ENCODE measurements around the gene RBM15B.
"Not testable (repeated sequence)": the region's sequence is repeated elsewhere in the genome, so short reads cannot be mapped to it uniquely, and the experiment has no call there.

RBM15B gene

DNA sequence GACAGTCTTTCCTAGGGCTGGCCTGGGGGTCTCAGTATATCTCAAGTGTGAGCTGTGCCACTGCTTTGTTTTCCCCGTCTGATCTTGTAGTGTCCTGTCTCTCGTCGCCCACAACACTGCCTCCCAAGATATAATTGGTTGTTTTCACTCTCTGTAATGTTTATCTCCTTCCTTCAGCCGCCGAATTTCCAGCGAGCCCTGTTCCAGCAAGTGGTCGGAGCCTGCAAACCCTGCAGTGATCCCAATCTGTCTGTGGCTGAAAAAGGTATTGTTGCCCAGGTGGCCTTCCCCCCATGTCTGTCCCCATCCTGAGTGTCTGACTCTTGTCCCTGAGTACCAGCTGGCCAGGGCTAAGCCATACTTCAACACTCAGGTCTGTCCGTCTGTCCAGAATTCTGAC is 15.5 kb upstream of the RBM15B start:
- FAIRE-seq (no peak), DNase-seq (ENCODE audit: insufficient read length, low spot score) (no peak)

- FAIRE-seq: no peak
- no peak for DNase-seq (ENCODE audit: insufficient read length, low spot score)
These were observed 13.0 kb upstream of the RBM15B start for GRCh38 chr3:51378065-51378464.

DNA sequence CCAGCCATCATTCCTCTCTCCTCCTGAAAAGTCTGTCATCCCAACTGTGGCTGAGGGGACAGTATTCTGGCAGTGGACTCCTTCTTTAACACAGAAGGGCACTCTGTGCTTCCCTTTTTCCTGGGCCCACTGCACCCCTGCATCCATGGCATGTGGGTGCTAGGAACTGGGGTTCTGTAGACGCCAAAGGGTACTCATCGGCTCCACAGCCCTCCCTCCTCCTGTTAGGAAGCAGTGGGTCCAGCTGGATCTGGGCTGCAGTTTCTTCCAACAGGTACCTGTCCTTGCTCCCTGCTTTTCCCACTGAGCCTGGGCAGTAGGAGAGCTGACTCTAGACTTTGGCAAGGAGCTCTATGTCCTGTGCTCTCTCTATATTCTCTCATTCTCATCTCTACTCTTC is 12.4 kb upstream of the RBM15B start:
- FAIRE-seq: no peak
- DNase-seq (ENCODE audit: insufficient read length, low spot score): no peak

DNA sequence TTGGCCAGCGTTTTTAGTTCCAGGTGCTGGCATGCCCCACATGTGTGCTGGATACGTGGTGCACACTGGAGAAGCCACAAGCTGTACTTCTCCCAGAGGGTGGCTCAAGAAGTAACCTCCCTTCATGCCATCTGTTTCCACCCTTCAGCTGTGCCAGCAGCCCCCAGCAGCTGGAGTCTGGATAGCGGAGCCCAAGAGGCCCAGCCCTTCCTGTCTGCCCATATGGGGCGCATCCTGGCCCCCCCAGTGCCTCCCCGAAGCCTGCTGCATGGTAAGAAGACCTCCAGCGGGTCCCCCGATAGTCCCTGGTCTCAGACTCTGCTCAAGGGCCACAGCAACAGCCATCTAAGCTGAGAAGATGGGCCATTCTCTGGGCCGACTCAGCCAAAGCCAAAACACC is 11.8 kb upstream of the RBM15B start:
- no peak for DNase-seq (ENCODE audit: insufficient read length, low spot score)
- no peak for FAIRE-seq

- DNase-seq (ENCODE audit: insufficient read length, low spot score): no peak
- no peak for FAIRE-seq
These were observed 11.2 kb upstream of the RBM15B start for GRCh38 chr3:51379746-51380455.

DNA sequence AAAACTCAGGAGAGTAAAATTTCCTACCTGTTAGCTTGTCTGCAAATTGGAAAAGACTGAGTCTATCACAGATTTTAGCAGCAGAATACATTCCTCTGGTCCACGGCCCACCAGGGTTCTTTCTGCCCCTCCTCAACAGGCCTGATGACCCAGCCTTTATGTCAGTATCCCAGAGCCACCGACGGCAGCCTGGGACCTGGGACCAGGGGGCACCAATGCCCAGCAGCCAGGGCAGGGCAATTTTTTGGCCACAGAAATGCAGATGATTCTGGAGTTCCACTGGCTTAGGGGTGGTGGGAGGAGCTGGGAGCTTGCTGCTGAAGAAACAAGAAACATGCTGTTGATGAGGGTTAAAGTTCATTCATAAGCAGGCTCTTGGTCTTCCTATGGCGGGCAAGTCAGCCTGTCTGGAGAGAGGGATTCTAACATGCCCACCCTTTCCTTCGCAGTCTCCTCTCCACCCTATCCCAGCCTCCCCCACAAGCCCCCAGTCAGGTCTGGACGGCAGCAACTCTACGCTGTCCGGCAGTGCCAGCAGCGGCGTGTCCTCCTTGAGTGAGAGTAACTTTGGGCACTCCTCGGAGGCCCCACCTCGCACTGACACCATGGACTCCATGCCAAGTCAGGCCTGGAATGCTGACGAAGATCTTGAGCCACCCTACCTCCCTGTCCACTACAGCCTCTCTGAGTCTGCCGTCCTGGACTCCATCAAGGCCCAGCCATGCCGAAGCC is 10.3 kb upstream of the RBM15B start:
- no peak for FAIRE-seq
- DNase-seq (ENCODE audit: insufficient read length, low spot score): no peak

- no peak for FAIRE-seq
- no peak for DNase-seq (ENCODE audit: insufficient read length, low spot score)
These were observed 9.8 kb upstream of the RBM15B start for GRCh38 chr3:51381333-51381705.

- DNase-seq (ENCODE audit: insufficient read length, low spot score) (no peak), FAIRE-seq (no peak)
These were observed 8.9 kb upstream of the RBM15B start for GRCh38 chr3:51382076-51382745.

DNA sequence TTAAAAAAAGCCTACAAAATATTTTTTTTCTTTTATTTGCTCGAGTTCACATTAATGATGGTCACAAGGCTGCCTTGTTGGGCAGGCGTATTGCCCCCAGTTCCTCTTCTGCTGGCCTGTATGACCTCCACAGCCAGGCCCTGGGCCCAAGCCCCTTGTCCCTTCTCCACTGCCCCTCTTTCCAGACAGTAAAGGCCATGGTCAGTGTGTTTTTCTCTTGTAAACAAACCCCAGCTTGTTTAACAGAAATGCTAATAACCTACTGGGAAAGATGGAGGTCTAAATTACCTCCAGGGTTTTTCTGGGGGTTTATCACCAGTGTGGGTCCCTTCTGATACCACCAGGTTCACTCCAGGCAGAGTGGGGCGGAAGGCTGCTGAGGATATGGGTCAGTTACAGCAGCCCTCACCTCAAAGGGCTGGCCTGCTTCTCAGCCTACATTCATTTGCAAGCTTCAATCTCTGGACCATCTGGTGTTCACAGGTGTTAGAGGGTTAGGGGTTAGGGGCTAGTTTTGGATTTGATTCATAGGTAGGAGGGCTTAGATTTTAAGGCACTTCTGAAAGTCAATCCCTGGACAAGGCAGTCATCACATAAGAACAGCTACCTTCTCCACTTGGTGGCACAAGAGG is 8.0 kb upstream of the RBM15B start:
- no peak for FAIRE-seq
- no peak for DNase-seq (ENCODE audit: insufficient read length, low spot score)

GRCh38 chr3:51384055-51384725 is 6.9 kb upstream of the RBM15B start:
- FAIRE-seq (peak; percentile 84), DNase-seq (ENCODE audit: insufficient read length, low spot score) (peak; percentile 25)

GRCh38 chr3:51384726-51385473 is 6.2 kb upstream of the RBM15B start, which contains the start of gene MANF:
Gene MANF (plus strand): TSS chr3:51385291. CDS start chr3:51385343, 52 bp downstream.
- DNase-seq (ENCODE audit: insufficient read length, low spot score): peak; percentile 99
- FAIRE-seq: peak; percentile 99

DNA sequence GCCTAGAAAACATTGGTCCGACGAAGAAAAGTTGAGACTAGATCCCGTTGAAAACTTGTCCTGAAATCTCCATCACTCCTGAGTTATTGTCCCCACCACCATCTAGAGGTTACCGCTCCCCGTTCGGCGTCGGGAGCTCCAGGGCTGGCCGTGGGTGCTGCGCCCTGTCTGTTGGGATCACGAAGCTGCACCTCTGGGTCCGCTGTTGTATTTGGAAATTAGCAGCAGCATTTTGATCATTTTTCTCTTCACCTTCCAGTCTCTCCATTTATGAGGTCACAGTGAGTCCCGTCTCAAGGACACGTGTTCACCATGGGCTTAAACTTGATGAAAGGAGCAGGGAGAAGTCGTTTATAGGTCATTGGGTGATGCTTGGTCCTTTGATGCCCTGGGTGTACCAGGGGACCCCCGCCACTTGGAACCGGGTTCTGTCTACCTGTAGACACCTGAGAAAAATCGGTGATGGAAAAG is 5.4 kb upstream of the RBM15B start:
- no peak for DNase-seq (ENCODE audit: insufficient read length, low spot score)
- no peak for FAIRE-seq

DNA sequence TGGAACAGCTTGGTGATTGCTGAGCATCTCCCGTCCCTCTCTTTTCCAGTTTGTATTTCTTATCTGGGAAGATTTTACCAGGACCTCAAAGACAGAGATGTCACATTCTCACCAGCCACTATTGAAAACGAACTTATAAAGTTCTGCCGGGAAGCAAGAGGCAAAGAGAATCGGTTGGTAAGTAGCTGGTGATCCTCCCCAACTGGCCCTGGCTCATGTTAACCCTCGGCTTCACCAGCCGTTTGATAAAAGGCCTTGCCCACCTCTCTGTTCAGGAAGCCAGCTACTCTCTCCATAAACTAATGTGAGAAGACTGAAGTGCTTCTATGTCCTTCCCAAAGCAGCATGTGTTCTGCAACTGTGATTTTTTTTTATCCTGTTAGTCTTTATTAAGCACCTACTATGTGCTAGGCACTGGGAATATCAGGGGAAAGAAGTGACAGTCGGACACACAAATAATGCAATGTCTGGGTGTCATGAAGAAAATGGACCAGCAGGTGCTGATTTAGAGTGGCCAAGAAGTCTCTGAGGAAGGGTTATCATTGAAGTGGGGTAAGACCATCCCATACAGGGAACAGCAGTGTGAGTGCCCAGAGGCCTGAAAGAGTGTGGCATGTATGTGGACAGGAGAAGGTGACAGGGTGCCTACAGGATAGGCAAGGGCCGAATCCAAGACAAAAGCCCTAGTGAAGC is 4.8 kb upstream of the RBM15B start:
- no peak for FAIRE-seq
- no peak for DNase-seq (ENCODE audit: insufficient read length, low spot score)

- no peak for FAIRE-seq
These were observed 4.2 kb upstream of the RBM15B start for GRCh38 chr3:51386852-51387229.

GRCh38 chr3:51387281-51387680 is 3.8 kb upstream of the RBM15B start:
- not testable (repeated sequence) for FAIRE-seq; DNase-seq (ENCODE audit: insufficient read length, low spot score)

More at GRCh38 chr3:51386852-51387229, 4.2 kb upstream of the RBM15B start:
- DNase-seq (ENCODE audit: insufficient read length, low spot score): no peak

- FAIRE-seq (no peak), DNase-seq (ENCODE audit: insufficient read length, low spot score) (no peak)
These were observed 2.6 kb upstream of the RBM15B start for GRCh38 chr3:51388286-51389029.

DNA sequence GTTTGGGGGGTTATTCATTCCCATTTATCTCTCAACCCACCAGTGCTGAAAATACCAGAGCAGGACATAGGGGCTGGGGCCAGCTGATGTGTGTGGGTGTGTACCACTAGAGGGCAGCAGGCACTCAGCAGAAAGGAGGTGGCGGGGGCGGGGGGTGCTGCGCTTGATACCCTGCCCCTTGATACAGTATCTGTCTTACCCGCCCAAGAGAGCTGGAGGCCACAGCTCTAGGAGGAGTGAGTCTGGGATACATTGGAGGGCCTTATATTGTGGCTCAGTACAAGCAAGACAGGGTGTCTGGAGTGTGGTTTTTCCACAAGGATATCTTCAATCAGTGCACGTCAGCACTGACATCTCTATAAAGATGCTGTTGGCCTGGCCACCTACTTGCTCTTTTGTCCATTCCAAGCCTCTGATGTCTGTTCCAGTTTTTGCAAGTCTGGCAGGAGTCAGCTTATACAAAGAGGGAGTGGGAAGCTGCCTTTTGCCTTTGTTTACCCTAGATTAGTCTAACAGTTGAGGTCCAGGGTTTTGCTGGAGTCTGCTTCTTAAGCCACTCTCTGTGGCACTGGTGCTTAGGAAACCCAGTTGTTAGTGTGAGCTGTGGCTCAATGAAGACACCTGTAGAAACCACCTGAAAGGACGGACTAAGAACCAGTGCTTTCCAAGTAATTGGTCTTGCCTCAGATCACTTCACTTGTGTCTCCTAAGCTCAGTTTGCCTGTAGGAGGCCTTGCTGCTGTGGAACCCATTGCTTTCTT is 1.5 kb upstream of the RBM15B start:
- FAIRE-seq: peak; percentile 74
- peak; percentile 23 for DNase-seq (ENCODE audit: insufficient read length, low spot score)

All from GM19239 (cell line).